Stomach (tissue), 9 donors: ENCODE data around the gene FOXA1. TPM values are rescaled to one million over a fixed set of nuclear protein-coding genes. Genes with fewer than 3 reads are reported as not detected.

ENCODE experiments used
- DNase-seq, 2 donors: peaks; one replicate each; pipeline versions ENCODE4 v3.0.0 to v3.0.0-alpha.2; 2013 to 2019
- H3K27ac ChIP-seq, 5 donors: fragments of 200-600 bp in 4 of 5; sonication (generic) in 4 of 5; one replicate each; pipeline ENCODE4 v1.5.1; 2013 to 2019; ENCODE audit warnings: mild to moderate bottlenecking in 1 of 5, moderate library complexity in 1 of 5
- H3K27me3 ChIP-seq, 3 donors: fragments of 200-600 bp; sonication (generic); one replicate each; pipeline ENCODE4 v1.5.1; 2017 to 2019; ENCODE audit warnings: mixed run types in 1 of 3
- H3K36me3 ChIP-seq, 4 donors: fragments of 200-600 bp; sonication (generic); 1 replicate in 3 of 4; 2 replicates in 1 of 4; pipeline ENCODE4 v1.5.1; 2016 to 2019
- H3K4me1 ChIP-seq, 4 donors: fragments of 200-600 bp; sonication (generic); one replicate each; pipeline ENCODE4 v1.5.1; 2016 to 2019
- H3K4me3 ChIP-seq, 4 donors: fragments of 200-600 bp; sonication (generic) in 3 of 4; one replicate each; pipeline ENCODE4 v1.5.1; 2016 to 2019; ENCODE audit warnings: mild to moderate bottlenecking in 1 of 4
- H3K9me3 ChIP-seq, 4 donors: fragments of 200-600 bp; sonication (generic); one replicate each; pipeline ENCODE4 v1.5.1; 2016 to 2019
- EP300 ChIP-seq: sonication (generic); formaldehyde crosslinking; IDR thresholded peaks from one replicate; pipeline ENCODE4 v1.6.1; 2017; ENCODE audit warnings: antibody characterized with exemption
- POLR2A ChIP-seq, 4 donors: fragments of 450-650 bp; IDR thresholded peaks; one replicate each; pipeline ENCODE4 v1.6.1; 2016; ENCODE audit warnings: antibody characterized with exemption in 4 of 4, control low read depth in 2 of 4, mild to moderate bottlenecking in 1 of 4, moderate library complexity in 1 of 4
- POLR2AphosphoS5 ChIP-seq, 3 donors: sonication (generic); formaldehyde crosslinking; IDR thresholded peaks; one replicate each; pipeline ENCODE4 v1.6.1; 2016; ENCODE audit warnings: antibody characterized with exemption in 3 of 3
- WGBS, 5 donors: extraction: QIAGEN DNeasy Blood & Tissue Kit in 3 of 5; methylation state at CpG; one replicate each; pipeline versions ENCODE4 v1.1.5 to v1.1.7; 2013 to 2018; 5-methylcytosine and 5-hydroxymethylcytosine counted together
- intact Hi-C: fragments of 100-400 bp; cut with DNase I; formaldehyde crosslinking; loops from one replicate; pipeline ENCODE4 v1.15.1; 2023; ENCODE audit warnings: low total_unique reads
- polyA plus RNA-seq, 3 donors: library from polyadenylated mRNA; stranded (reverse); fragments of 200-250 nt; gene quantifications; one replicate each; pipeline ENCODE4 v1.2.3, GENCODE V29; 2013
- total RNA-seq, 5 donors: library from RNA; depleted of rRNA; stranded (reverse); fragments of >200 nt; gene quantifications; one replicate each; pipeline versions ENCODE4 v1.1.0 to v1.2.3, GENCODE V29; 2014 to 2016
- TF ChIP-seq, protein P1 (sequence below), 7 experiments: fragments of 450-650 bp in 4 of 7; fragments of 200-600 bp in 3 of 7; sonication (generic) in 3 of 7; IDR thresholded peaks; one replicate each; pipeline ENCODE4 v1.5.1; 2016 to 2019; ENCODE audit warnings: antibody characterized with exemption in 7 of 7, control low read depth in 2 of 7, mild to moderate bottlenecking in 1 of 7
- donor health status: healthy with polysubstance abuse.
- donor health status: Bipolar disorder and iron deficiency.
- donor health status: healthy.

Gene FOXA1
- total and polyA plus RNA-seq, 8 donors: 0.58 to 147 (median 26.9) TPM

DNA sequence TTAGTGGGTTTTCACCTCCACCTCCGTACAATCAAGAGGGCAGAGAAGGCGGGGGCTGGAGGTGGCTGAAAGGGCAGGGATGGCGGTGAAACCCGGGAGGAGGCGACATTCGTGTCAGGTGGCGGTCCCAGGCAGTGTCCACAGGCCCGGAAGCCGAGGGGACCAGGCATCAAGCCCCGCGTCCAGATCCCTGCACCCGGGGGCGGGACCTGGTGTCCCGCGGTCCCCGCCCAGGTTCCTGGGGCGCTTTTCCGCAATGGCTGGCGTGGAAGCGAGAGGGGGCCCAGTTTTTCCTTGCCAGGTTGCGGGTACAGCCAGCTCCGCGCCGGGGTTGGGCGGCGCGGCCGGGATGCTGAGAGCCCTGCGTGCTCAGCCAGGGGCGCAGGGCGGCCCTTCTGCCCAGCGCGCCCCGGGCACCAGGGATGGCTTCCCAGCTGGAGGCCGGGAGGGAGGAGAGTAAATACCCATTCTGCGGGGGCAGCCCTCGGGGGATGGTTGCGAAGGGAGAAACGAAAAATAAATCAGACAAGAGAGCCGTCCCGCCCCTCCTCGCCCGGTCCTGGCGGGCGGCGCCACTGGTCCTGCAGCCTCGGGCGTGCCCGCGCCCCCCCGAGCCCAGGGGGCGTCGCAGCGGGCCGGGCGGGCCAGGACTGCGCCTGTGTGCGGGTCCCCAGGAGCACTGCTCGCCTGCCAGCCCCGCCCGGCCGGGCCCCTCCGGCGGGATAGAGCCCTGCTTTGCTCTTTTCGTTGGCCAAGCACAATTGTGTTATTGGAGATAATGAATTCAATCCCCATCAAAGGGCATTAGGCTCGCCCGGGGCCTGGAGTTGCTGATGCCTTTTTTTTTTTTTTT, 11.5 kb downstream of the FOXA1 start:
- peak in 1 of 2 donors; percentile 83 for DNase-seq

DNA sequence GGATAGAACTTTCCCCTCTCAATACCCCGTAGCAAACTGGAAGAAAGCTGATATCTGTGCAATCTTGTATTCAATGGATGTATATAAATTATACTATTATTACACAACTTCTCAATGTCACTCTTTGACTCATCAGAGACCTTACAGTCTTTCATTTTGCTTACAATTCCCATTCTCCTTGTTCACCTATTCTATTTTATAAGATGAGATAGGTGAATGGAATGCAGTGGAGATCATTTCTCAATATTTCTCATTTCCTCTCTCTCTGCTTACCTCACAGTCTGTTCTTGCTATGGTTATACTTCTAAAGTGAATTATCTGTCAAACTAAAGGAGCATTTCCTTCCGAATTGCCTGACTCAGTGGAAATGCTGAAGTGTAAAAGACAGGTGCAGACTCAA, 14.9 kb downstream of the FOXA1 start:
- whole genome bisulfite sequencing, 5 donors: 88 to 94% (median 91%) methylated on average over 2 of the region's 2 CpGs
- no peaks in the 10 kb centered on the region for H3K36me3 ChIP-seq
- intact Hi-C loops: no loop called here
- H3K4me3 ChIP-seq: no peak overlapping the region
- peaks cover 7 to 33% (median 20%) of the 10 kb centered on the region in 3 donors for H3K27me3 ChIP-seq
- H3K4me1 ChIP-seq: peaks cover 14 to 20% (median 18%) of the 10 kb centered on the region in 4 donors
- H3K9me3 ChIP-seq: no peaks in the 10 kb centered on the region
- TF ChIP-seq POLR2A (IDR thresholded peaks at IDR 0.05): no peak
- TF ChIP-seq, protein P1, sequence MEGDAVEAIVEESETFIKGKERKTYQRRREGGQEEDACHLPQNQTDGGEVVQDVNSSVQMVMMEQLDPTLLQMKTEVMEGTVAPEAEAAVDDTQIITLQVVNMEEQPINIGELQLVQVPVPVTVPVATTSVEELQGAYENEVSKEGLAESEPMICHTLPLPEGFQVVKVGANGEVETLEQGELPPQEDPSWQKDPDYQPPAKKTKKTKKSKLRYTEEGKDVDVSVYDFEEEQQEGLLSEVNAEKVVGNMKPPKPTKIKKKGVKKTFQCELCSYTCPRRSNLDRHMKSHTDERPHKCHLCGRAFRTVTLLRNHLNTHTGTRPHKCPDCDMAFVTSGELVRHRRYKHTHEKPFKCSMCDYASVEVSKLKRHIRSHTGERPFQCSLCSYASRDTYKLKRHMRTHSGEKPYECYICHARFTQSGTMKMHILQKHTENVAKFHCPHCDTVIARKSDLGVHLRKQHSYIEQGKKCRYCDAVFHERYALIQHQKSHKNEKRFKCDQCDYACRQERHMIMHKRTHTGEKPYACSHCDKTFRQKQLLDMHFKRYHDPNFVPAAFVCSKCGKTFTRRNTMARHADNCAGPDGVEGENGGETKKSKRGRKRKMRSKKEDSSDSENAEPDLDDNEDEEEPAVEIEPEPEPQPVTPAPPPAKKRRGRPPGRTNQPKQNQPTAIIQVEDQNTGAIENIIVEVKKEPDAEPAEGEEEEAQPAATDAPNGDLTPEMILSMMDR (IDR thresholded peaks at IDR 0.05): no peak
- no peak for TF ChIP-seq EP300
- TF ChIP-seq POLR2AphosphoS5 (IDR thresholded peaks at IDR 0.05): no peak
- no peak for DNase-seq
- H3K27ac ChIP-seq: no peak overlapping the region

More for the DNA sequence above, 11.5 kb downstream of the FOXA1 start:
- Histone ChIP-seq H3K9me3 (no peaks in the 10 kb centered on the region), H3K36me3 (no peaks in the 10 kb centered on the region), H3K4me3 (peak overlapping the region; percentile 28 to 50 (median 40)), H3K4me1 (peaks cover 18 to 36% (median 27%) of the 10 kb centered on the region in 4 donors), H3K27ac (peak overlapping the region; percentile 86 to 98 (median 92)), H3K27me3 (peaks cover 18 to 64% (median 40%) of the 10 kb centered on the region in 3 donors)
- 2 to 8% (median 3%) methylated on average over 51 to 67 of the region's 67 CpGs for WGBS, 5 donors
- TF ChIP-seq POLR2AphosphoS5 (IDR thresholded peaks at IDR 0.05): peak in 1 of 3 donors; percentile 28
- TF ChIP-seq EP300: no peak
- intact Hi-C loops: no loop called here

DNA sequence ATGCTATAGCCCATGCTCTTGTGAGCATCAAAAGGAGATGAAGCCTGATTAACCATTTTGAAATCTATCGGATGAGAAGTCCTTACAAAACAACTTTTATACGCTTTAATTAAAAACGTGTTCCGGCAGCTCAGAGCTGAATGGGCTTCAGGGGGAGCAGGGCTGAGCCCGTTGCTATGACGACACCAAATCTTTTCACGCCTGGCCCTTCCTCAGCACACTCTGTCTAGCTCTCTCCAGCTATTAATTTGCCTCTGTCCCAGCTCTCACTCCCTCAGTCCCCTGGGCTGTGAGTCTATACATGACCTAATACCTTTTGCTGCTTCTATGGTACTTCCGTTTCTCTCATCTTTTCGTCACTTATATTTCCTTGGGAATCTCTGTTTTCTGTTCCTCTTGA, 15.8 kb downstream of the FOXA1 start:
- no peak for TF ChIP-seq POLR2AphosphoS5 (IDR thresholded peaks at IDR 0.05)
- no peak for TF ChIP-seq POLR2A (IDR thresholded peaks at IDR 0.05)
- no peak for TF ChIP-seq EP300
- TF ChIP-seq, protein P1 (IDR thresholded peaks at IDR 0.05): no peak
- intact Hi-C loops: no loop called here
- Histone ChIP-seq H3K4me1 (peaks cover 7 to 11% (median 10%) of the 10 kb centered on the region in 4 donors), H3K9me3 (no peaks in the 10 kb centered on the region), H3K27ac (no peak overlapping the region), H3K4me3 (no peak overlapping the region), H3K27me3 (peaks cover 0 to 24% (median 12%) of the 10 kb centered on the region in 3 donors), H3K36me3 (no peaks in the 10 kb centered on the region)
- 53 to 65% (median 63%) methylated on average over 9 of the region's 9 CpGs for WGBS, 5 donors
- DNase-seq: no peak

DNA sequence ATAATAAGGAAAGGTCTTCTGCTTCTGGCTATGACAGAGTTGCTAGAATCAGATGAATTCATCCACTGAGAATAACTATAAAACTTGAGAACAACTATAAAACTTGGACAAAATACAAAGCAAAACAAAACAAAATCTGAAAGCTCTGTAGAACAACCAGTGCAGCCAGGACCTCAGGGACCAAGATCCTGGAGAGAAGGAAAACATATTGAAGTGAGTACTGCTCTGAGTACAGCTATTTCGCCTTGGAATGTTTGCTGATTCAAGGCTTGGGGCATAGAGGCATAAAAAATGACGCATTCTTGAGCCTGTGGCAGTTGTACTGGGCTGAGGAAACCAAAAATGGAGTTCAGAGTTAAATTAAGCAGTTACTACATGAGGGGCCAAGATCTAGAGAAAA, 21.7 kb downstream of the FOXA1 start:
- H3K27me3 ChIP-seq: peaks cover 0 to 3% (median 0%) of the 10 kb centered on the region in 3 donors

More for the DNA sequence above, 21.7 kb downstream of the FOXA1 start:
- Histone ChIP-seq H3K27ac (no peak overlapping the region), H3K36me3 (no peaks in the 10 kb centered on the region), H3K4me3 (no peak overlapping the region), H3K9me3 (no peaks in the 10 kb centered on the region), H3K4me1 (peaks cover 0 to 5% (median 0%) of the 10 kb centered on the region in 4 donors)
- TF ChIP-seq POLR2A (IDR thresholded peaks at IDR 0.05) (no peak), EP300 (no peak), POLR2AphosphoS5 (IDR thresholded peaks at IDR 0.05) (no peak)
- TF ChIP-seq, protein P1 (IDR thresholded peaks at IDR 0.05): no peak
- intact Hi-C loops: no loop called here
- DNase-seq: no peak
- 68 to 86% (median 78%) methylated on average over 2 of the region's 2 CpGs for WGBS, 5 donors
